Calu3 (cell line): Measurements from ENCODE around the gene ABCA10. TPM values are rescaled to one million over a fixed set of nuclear protein-coding genes. Genes with fewer than 3 reads are reported as not detected.
A peak's percentile ranks its signal among the peaks of the same experiment; 100 is the strongest.

Experiments
- BruUV-seq: library from RNA; stranded (reverse); fragments of 400-500 nt; replicated peaks from 2 replicates; lab custom pipeline; 2021; lab: Mats Ljungman, UMichigan
- CTCF ChIA-PET: fragments of 300-600 bp; sonication (Branson Sonifier 250); formaldehyde crosslinking; loops from one replicate; lab custom pipeline; 2022; ENCODE audit warnings: antibody characterized with exemption; lab: Charles Lee
- DNase-seq: peaks from one replicate; pipeline ENCODE4 v3.0.0; 2022
- H3K27ac Mint-ChIP-seq: one replicate; pipeline ENCODE4 v1.8.0; 2022; ENCODE audit warnings: mixed read lengths; ENCODE audit not compliant: unreplicated experiment
- H3K27me3 Mint-ChIP-seq: one replicate; pipeline ENCODE4 v1.8.0; 2022; ENCODE audit warnings: mixed read lengths; ENCODE audit not compliant: unreplicated experiment
- H3K36me3 Mint-ChIP-seq: one replicate; pipeline ENCODE4 v1.8.0; 2022; ENCODE audit warnings: mild to moderate bottlenecking, moderate library complexity, mixed read lengths; ENCODE audit not compliant: insufficient read depth, unreplicated experiment
- H3K4me1 Mint-ChIP-seq: one replicate; pipeline ENCODE4 v1.8.0; 2022; ENCODE audit warnings: mild to moderate bottlenecking, low read depth, mixed read lengths; ENCODE audit not compliant: unreplicated experiment
- H3K4me3 Mint-ChIP-seq: one replicate; pipeline ENCODE4 v1.8.0; 2022; ENCODE audit warnings: mild to moderate bottlenecking, low read depth, moderate library complexity, mixed read lengths; ENCODE audit not compliant: unreplicated experiment
- H3K9me3 Mint-ChIP-seq: one replicate; pipeline ENCODE4 v1.8.0; 2022; ENCODE audit warnings: low read depth, mixed read lengths; ENCODE audit not compliant: unreplicated experiment
- CTCF ChIP-seq: fragments of 200-600 bp; IDR thresholded peaks from one replicate; pipeline ENCODE4 v1.8.0; 2022; ENCODE audit warnings: antibody characterized with exemption; ENCODE audit not compliant: unreplicated experiment
- intact Hi-C: fragments of 100-400 bp; cut with micrococcal nuclease; formaldehyde crosslinking; loops from one replicate; pipeline ENCODE4 v1.10.0; 2022; ENCODE audit not compliant: unreplicated experiment
- total RNA-seq: library from RNA; stranded (reverse); gene quantifications from 2 replicates; pipeline ENCODE4 v1.2.3, GENCODE V29; 2022

The ABCA10 gene
- total RNA-seq, 1 experiment from 2014 or later, result 0.28 TPM

GRCh38 chr17:69235338-69236058 is 6.9 kb upstream of the ABCA10 start:
- Mint-ChIP-seq H3K27me3 (no peaks in the 10 kb centered on the region), H3K9me3 (peaks cover 7% of the 10 kb centered on the region), H3K4me3 (no peak overlapping the region), H3K27ac (no peak overlapping the region), H3K4me1 (peaks cover 8% of the 10 kb centered on the region), H3K36me3 (no peaks in the 10 kb centered on the region)
- DNase-seq, result peak; percentile 86
- TF ChIP-seq CTCF, result peak; percentile 84
- BruUV-seq, result no TSS peak
- CTCF ChIA-PET, result interaction anchor here (0.7 kb wide), 1 partner anchor 464 kb away, joined by 3 read pairs; no protein-coding TSS in a partner anchor
- intact Hi-C loops, result loop anchor here (1.0 to 10.0 kb wide), 6 partner anchors 167 to 701 kb away; no protein-coding TSS in a partner anchor

GRCh38 chr17:69232650-69233049 is 4.0 kb upstream of the ABCA10 start:
- no peak for DNase-seq
- no peak for TF ChIP-seq CTCF
- Mint-ChIP-seq H3K27ac (no peak overlapping the region), H3K36me3 (no peaks in the 10 kb centered on the region), H3K4me1 (peaks cover 8% of the 10 kb centered on the region), H3K27me3 (no peaks in the 10 kb centered on the region), H3K4me3 (no peak overlapping the region), H3K9me3 (peaks cover 7% of the 10 kb centered on the region)
- intact Hi-C loops, result loop anchor here (10.0 kb wide), 2 partner anchors 328 to 698 kb away; no protein-coding TSS in a partner anchor
- CTCF ChIA-PET, result no interaction called here
- no TSS peak for BruUV-seq

GRCh38 chr17:69231521-69231920 is 2.9 kb upstream of the ABCA10 start:
- CTCF ChIA-PET, result no interaction called here
- TF ChIP-seq CTCF, result no peak
- DNase-seq, result no peak
- no peaks in the 10 kb centered on the region for H3K27me3 Mint-ChIP-seq
- H3K4me3 Mint-ChIP-seq, result no peak overlapping the region
- no peak overlapping the region for H3K27ac Mint-ChIP-seq
- BruUV-seq, result no TSS peak
- no peaks in the 10 kb centered on the region for H3K36me3 Mint-ChIP-seq
- H3K4me1 Mint-ChIP-seq, result peaks cover 8% of the 10 kb centered on the region
- H3K9me3 Mint-ChIP-seq, result peaks cover 7% of the 10 kb centered on the region
- intact Hi-C loops, result loop anchor here (10.0 kb wide), 2 partner anchors 327 to 697 kb away; no protein-coding TSS in a partner anchor

GRCh38 chr17:69230939-69231338 is 2.3 kb upstream of the ABCA10 start:
- CTCF ChIA-PET, result no interaction called here
- no peak for DNase-seq
- peaks cover 7% of the 10 kb centered on the region for H3K9me3 Mint-ChIP-seq
- intact Hi-C loops, result loop anchor here (10.0 kb wide), 2 partner anchors 326 to 696 kb away; no protein-coding TSS in a partner anchor
- no peak overlapping the region for H3K4me3 Mint-ChIP-seq
- peaks cover 8% of the 10 kb centered on the region for H3K4me1 Mint-ChIP-seq
- no peaks in the 10 kb centered on the region for H3K27me3 Mint-ChIP-seq
- no peak for TF ChIP-seq CTCF
- H3K36me3 Mint-ChIP-seq, result no peaks in the 10 kb centered on the region
- no TSS peak for BruUV-seq
- H3K27ac Mint-ChIP-seq, result no peak overlapping the region
